ENCODE results near the gene BPTF. TPM values are rescaled to one million over a fixed set of nuclear protein-coding genes. Genes with fewer than 3 reads are reported as not detected.
"Not testable (repeated sequence)": the region's sequence is repeated elsewhere in the genome, so short reads cannot be mapped to it uniquely, and the experiment has no call there.

BPTF gene
- total RNA-seq, 2 experiments from 2014 or later: 98.1 to 114 TPM

- ChIA-PET CTCF (no interaction called here), POLR2A (no interaction called here)
- H3K9me3 Mint-ChIP-seq: no peaks in the 10 kb centered on the region
- H3K27ac Mint-ChIP-seq: peak overlapping the region; percentile 44
- no peaks in the 10 kb centered on the region for H3K4me1 Mint-ChIP-seq
- no peak for DNase-seq
- no peak overlapping the region for H3K4me3 Mint-ChIP-seq
- H3K36me3 Mint-ChIP-seq (ENCODE audit: low read depth): peaks cover 25% of the 10 kb centered on the region
- no peaks in the 10 kb centered on the region for H3K27me3 Mint-ChIP-seq
Measured at GRCh38 chr17:67922503-67922902, 97.2 kb downstream of the BPTF start.

GRCh38 chr17:67928842-67929241 is 103.5 kb downstream of the BPTF start:
- POLR2A ChIA-PET, H3K27ac Mint-ChIP-seq, DNase-seq, H3K4me1 Mint-ChIP-seq, H3K9me3 Mint-ChIP-seq, H3K4me3 Mint-ChIP-seq, CTCF ChIA-PET, H3K27me3 Mint-ChIP-seq: not testable (repeated sequence)
- H3K36me3 Mint-ChIP-seq (ENCODE audit: low read depth): peaks cover 35% of the 10 kb centered on the region

GRCh38 chr17:67931227-67931626 is 105.9 kb downstream of the BPTF start:
- Mint-ChIP-seq H3K36me3 (ENCODE audit: low read depth) (peaks cover 32% of the 10 kb centered on the region), H3K4me3 (no peak overlapping the region), H3K4me1 (no peaks in the 10 kb centered on the region), H3K27me3 (no peaks in the 10 kb centered on the region), H3K9me3 (no peaks in the 10 kb centered on the region), H3K27ac (no peak overlapping the region)
- POLR2A ChIA-PET: interaction anchor here (0.7 kb wide), 1 partner anchor 32 kb away, joined by 4 read pairs; no protein-coding TSS in a partner anchor
- no peak for DNase-seq
- CTCF ChIA-PET: interaction anchor here (0.8 kb wide), 1 partner anchor 28 kb away, joined by 3 read pairs; no protein-coding TSS in a partner anchor

GRCh38 chr17:67942810-67943209 is 117.5 kb downstream of the BPTF start:
- peak; percentile 15 for DNase-seq
- peaks cover 60% of the 10 kb centered on the region for H3K36me3 Mint-ChIP-seq (ENCODE audit: low read depth)
- CTCF ChIA-PET: interaction anchor here (0.7 to 1.7 kb wide), 4 partner anchors 9 to 26 kb away, joined by 3 to 4 read pairs (median 3); no protein-coding TSS in a partner anchor
- H3K4me3 Mint-ChIP-seq: no peak overlapping the region
- POLR2A ChIA-PET: interaction anchor here (0.5 kb wide), 1 partner anchor 25 kb away, joined by 4 read pairs; no protein-coding TSS in a partner anchor
- H3K27ac Mint-ChIP-seq: no peak overlapping the region
- no peaks in the 10 kb centered on the region for H3K4me1 Mint-ChIP-seq
- no peaks in the 10 kb centered on the region for H3K9me3 Mint-ChIP-seq
- H3K27me3 Mint-ChIP-seq: no peaks in the 10 kb centered on the region

GRCh38 chr17:67944035-67944434 is 118.7 kb downstream of the BPTF start:
- CTCF ChIA-PET: interaction anchor here (0.6 to 1.3 kb wide), 2 partner anchors 14 to 119 kb away, joined by 3 to 5 read pairs; no protein-coding TSS in a partner anchor
- DNase-seq: no peak
- POLR2A ChIA-PET: no interaction called here
- Mint-ChIP-seq H3K27me3 (no peaks in the 10 kb centered on the region), H3K4me3 (no peak overlapping the region), H3K36me3 (ENCODE audit: low read depth) (peaks cover 60% of the 10 kb centered on the region), H3K27ac (no peak overlapping the region), H3K4me1 (no peaks in the 10 kb centered on the region), H3K9me3 (no peaks in the 10 kb centered on the region)

GRCh38 chr17:67946513-67946912 is 121.2 kb downstream of the BPTF start:
- no peak for DNase-seq
- H3K27me3 Mint-ChIP-seq: no peaks in the 10 kb centered on the region
- peaks cover 47% of the 10 kb centered on the region for H3K36me3 Mint-ChIP-seq (ENCODE audit: low read depth)
- H3K4me1 Mint-ChIP-seq: no peaks in the 10 kb centered on the region
- H3K4me3 Mint-ChIP-seq: no peak overlapping the region
- no peak overlapping the region for H3K27ac Mint-ChIP-seq
- ChIA-PET CTCF (interaction anchor here (1.1 to 1.8 kb wide), 3 partner anchors 9 to 18 kb away, joined by 4 to 5 read pairs (median 4); no protein-coding TSS in a partner anchor), POLR2A (no interaction called here)
- no peaks in the 10 kb centered on the region for H3K9me3 Mint-ChIP-seq

- CTCF ChIA-PET: interaction anchor here (1.1 to 1.8 kb wide), 3 partner anchors 8 to 17 kb away, joined by 4 to 5 read pairs (median 4); no protein-coding TSS in a partner anchor
- no peak for DNase-seq
- no peaks in the 10 kb centered on the region for H3K9me3 Mint-ChIP-seq
- POLR2A ChIA-PET: no interaction called here
- H3K36me3 Mint-ChIP-seq (ENCODE audit: low read depth): peaks cover 42% of the 10 kb centered on the region
- H3K4me1 Mint-ChIP-seq: no peaks in the 10 kb centered on the region
- H3K27me3 Mint-ChIP-seq: no peaks in the 10 kb centered on the region
- H3K27ac Mint-ChIP-seq: no peak overlapping the region
- H3K4me3 Mint-ChIP-seq: no peak overlapping the region
Measured at GRCh38 chr17:67947325-67947813, 122.1 kb downstream of the BPTF start.

- ChIA-PET POLR2A (no interaction called here), CTCF (no interaction called here)
- no peaks in the 10 kb centered on the region for H3K9me3 Mint-ChIP-seq
- no peaks in the 10 kb centered on the region for H3K27me3 Mint-ChIP-seq
- no peaks in the 10 kb centered on the region for H3K4me1 Mint-ChIP-seq
- no peak for DNase-seq
- H3K27ac Mint-ChIP-seq: no peak overlapping the region
- no peak overlapping the region for H3K4me3 Mint-ChIP-seq
- peaks cover 37% of the 10 kb centered on the region for H3K36me3 Mint-ChIP-seq (ENCODE audit: low read depth)
Measured at GRCh38 chr17:67950945-67951344, 125.6 kb downstream of the BPTF start.

- CTCF ChIA-PET: interaction anchor here (1.1 to 1.4 kb wide), 2 partner anchors 29 to 147 kb away, joined by 3 read pairs; no protein-coding TSS in a partner anchor
- H3K27me3 Mint-ChIP-seq: no peaks in the 10 kb centered on the region
- H3K9me3 Mint-ChIP-seq: no peaks in the 10 kb centered on the region
- peak overlapping the region; percentile 79 for H3K27ac Mint-ChIP-seq
- H3K4me3 Mint-ChIP-seq: no peak overlapping the region
- DNase-seq: no peak
- POLR2A ChIA-PET: no interaction called here
- H3K4me1 Mint-ChIP-seq: peaks cover 14% of the 10 kb centered on the region
- H3K36me3 Mint-ChIP-seq (ENCODE audit: low read depth): peaks cover 40% of the 10 kb centered on the region
Measured at GRCh38 chr17:67959510-67959909, 134.2 kb downstream of the BPTF start.

- H3K27me3 Mint-ChIP-seq, H3K4me3 Mint-ChIP-seq, DNase-seq, H3K9me3 Mint-ChIP-seq, H3K27ac Mint-ChIP-seq, POLR2A ChIA-PET: not testable (repeated sequence)
- Mint-ChIP-seq H3K36me3 (ENCODE audit: low read depth) (peaks cover 40% of the 10 kb centered on the region), H3K4me1 (peaks cover 14% of the 10 kb centered on the region)
- CTCF ChIA-PET: interaction anchor here (0.7 kb wide), 1 partner anchor 11 kb away, joined by 3 read pairs; no protein-coding TSS in a partner anchor
Measured at GRCh38 chr17:67960276-67960675, 135.0 kb downstream of the BPTF start.

- POLR2A ChIA-PET, H3K9me3 Mint-ChIP-seq, H3K27me3 Mint-ChIP-seq, CTCF ChIA-PET, DNase-seq, H3K4me3 Mint-ChIP-seq: not testable (repeated sequence)
- Mint-ChIP-seq H3K4me1 (peaks cover 14% of the 10 kb centered on the region), H3K36me3 (ENCODE audit: low read depth) (peaks cover 47% of the 10 kb centered on the region), H3K27ac (peak overlapping the region; percentile 6)
Measured at GRCh38 chr17:67962156-67962555, 136.9 kb downstream of the BPTF start.

- CTCF ChIA-PET: not testable (repeated sequence)
- peak; percentile 83 for DNase-seq
- POLR2A ChIA-PET: interaction anchor here (0.5 kb wide), 1 partner anchor 32 kb away, joined by 4 read pairs; no protein-coding TSS in a partner anchor
Measured at GRCh38 chr17:67963145-67963572, 137.9 kb downstream of the BPTF start.

GRCh38 chr17:67970783-67971182 is 145.5 kb downstream of the BPTF start:
- Mint-ChIP-seq H3K27me3 (no peaks in the 10 kb centered on the region), H3K36me3 (ENCODE audit: low read depth) (peaks cover 16% of the 10 kb centered on the region), H3K4me3 (no peak overlapping the region), H3K27ac (peak overlapping the region; percentile 19), H3K4me1 (no peaks in the 10 kb centered on the region), H3K9me3 (no peaks in the 10 kb centered on the region)
- DNase-seq: no peak
- POLR2A ChIA-PET: no interaction called here
- CTCF ChIA-PET: no interaction called here

More at GRCh38 chr17:67963145-67963572, 137.9 kb downstream of the BPTF start:
- H3K9me3 Mint-ChIP-seq, H3K27me3 Mint-ChIP-seq, H3K27ac Mint-ChIP-seq, H3K4me3 Mint-ChIP-seq: not testable (repeated sequence)
- peaks cover 12% of the 10 kb centered on the region for H3K4me1 Mint-ChIP-seq
- peaks cover 47% of the 10 kb centered on the region for H3K36me3 Mint-ChIP-seq (ENCODE audit: low read depth)

GRCh38 chr17:67974185-67974584 is 148.9 kb downstream of the BPTF start:
- Mint-ChIP-seq H3K36me3 (ENCODE audit: low read depth) (peaks cover 23% of the 10 kb centered on the region), H3K27me3 (no peaks in the 10 kb centered on the region), H3K27ac (no peak overlapping the region), H3K9me3 (no peaks in the 10 kb centered on the region), H3K4me3 (no peak overlapping the region), H3K4me1 (no peaks in the 10 kb centered on the region)
- CTCF ChIA-PET: interaction anchor here (1.1 kb wide), 1 partner anchor 8 kb away, joined by 3 read pairs; no protein-coding TSS in a partner anchor
- no peak for DNase-seq
- POLR2A ChIA-PET: no interaction called here
